DND-41 (cell line): Measurements from ENCODE around the gene GPR63.

Source experiments
- EZH2 ChIP-seq: IDR thresholded peaks from 3 replicates; pipeline ENCODE4 v1.6.1; 2012; ENCODE audit warnings: borderline replicate concordance, low read depth, mild to moderate bottlenecking, moderate library complexity, low read length, inconsistent platforms; ENCODE audit not compliant: severe bottlenecking
- TF ChIP-seq, protein P1 (sequence below): IDR thresholded peaks from 2 replicates; pipeline ENCODE4 v1.5.1; 2012; ENCODE audit warnings: borderline replicate concordance, low read length, moderate library complexity, mild to moderate bottlenecking; ENCODE audit not compliant: poor library complexity, severe bottlenecking; ENCODE audit errors: extremely low read depth

DNA sequence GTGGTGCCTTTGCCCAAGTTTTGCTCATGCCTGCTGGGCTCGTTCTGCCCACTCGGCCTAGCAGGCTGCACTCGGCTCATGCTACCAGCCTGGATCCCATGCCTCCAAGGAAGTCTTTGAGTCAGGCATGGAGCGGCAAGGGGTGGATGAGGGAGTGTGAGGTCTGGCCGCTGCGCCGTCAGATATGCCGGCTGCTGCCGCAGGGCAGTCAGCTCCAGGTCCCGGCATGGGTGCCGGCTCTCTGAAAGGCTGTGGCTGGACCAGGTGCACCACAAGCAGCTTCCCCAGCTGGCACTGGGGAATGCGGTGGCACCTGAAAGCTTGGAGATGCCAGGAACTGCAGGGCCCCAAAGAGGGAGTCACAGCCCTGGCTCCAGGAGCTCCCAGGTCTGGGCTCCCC lies 75.5 kb downstream of the GPR63 start:
- TF ChIP-seq, protein P1, sequence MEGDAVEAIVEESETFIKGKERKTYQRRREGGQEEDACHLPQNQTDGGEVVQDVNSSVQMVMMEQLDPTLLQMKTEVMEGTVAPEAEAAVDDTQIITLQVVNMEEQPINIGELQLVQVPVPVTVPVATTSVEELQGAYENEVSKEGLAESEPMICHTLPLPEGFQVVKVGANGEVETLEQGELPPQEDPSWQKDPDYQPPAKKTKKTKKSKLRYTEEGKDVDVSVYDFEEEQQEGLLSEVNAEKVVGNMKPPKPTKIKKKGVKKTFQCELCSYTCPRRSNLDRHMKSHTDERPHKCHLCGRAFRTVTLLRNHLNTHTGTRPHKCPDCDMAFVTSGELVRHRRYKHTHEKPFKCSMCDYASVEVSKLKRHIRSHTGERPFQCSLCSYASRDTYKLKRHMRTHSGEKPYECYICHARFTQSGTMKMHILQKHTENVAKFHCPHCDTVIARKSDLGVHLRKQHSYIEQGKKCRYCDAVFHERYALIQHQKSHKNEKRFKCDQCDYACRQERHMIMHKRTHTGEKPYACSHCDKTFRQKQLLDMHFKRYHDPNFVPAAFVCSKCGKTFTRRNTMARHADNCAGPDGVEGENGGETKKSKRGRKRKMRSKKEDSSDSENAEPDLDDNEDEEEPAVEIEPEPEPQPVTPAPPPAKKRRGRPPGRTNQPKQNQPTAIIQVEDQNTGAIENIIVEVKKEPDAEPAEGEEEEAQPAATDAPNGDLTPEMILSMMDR, result no peak
- TF ChIP-seq EZH2, result no peak
